ENCODE results near the gene UGCG.
"Not testable (repeated sequence)": the region's sequence is repeated elsewhere in the genome, so short reads cannot be mapped to it uniquely, and the experiment has no call there.

DNA sequence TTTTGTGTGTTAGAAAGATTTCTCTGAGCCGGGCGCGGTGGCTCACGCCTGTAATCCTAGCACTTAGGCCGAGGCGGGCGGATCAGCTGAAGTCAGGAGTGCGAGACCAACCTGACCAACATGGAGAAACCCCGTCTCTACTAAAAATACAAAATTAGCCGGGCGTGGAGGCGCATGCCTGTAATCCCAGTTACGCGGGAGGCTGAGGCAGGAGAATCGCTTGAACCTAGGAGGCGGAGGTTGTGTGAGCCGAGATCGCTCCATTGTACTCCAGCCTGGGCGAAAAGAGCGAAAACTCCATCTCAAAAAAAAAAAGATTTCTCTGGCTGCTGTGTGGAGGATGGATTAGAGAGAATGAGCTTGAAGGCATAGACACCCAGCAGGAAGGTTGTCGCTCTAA, 51.5 kb downstream of the UGCG start:
- TF ChIP-seq CTCF (IDR thresholded peaks at IDR 0.05 in 2 of 3, conservative IDR thresholded peaks at IDR 0.05 in 1 of 3; ENCODE audit: borderline replicate concordance in 1 of 3, insufficient read depth in 1 of 3, low read depth in 2 of 3, low read length in 2 of 3); POLR2A (IDR thresholded peaks at IDR 0.05; ENCODE audit: borderline replicate concordance, extremely low read depth, insufficient read depth, insufficient read length); MAX (IDR thresholded peaks at IDR 0.05); SP1 (IDR thresholded peaks at IDR 0.05; ENCODE audit: low read depth); RAD21 (IDR thresholded peaks at IDR 0.05; ENCODE audit: low read depth); ZFX (IDR thresholded peaks at IDR 0.05); SIN3A (IDR thresholded peaks at IDR 0.05; ENCODE audit: low read depth); EZH2phosphoT487 (IDR thresholded peaks at IDR 0.05; ENCODE audit: borderline replicate concordance): not testable (repeated sequence)
- TF ChIP-seq, protein P1, sequence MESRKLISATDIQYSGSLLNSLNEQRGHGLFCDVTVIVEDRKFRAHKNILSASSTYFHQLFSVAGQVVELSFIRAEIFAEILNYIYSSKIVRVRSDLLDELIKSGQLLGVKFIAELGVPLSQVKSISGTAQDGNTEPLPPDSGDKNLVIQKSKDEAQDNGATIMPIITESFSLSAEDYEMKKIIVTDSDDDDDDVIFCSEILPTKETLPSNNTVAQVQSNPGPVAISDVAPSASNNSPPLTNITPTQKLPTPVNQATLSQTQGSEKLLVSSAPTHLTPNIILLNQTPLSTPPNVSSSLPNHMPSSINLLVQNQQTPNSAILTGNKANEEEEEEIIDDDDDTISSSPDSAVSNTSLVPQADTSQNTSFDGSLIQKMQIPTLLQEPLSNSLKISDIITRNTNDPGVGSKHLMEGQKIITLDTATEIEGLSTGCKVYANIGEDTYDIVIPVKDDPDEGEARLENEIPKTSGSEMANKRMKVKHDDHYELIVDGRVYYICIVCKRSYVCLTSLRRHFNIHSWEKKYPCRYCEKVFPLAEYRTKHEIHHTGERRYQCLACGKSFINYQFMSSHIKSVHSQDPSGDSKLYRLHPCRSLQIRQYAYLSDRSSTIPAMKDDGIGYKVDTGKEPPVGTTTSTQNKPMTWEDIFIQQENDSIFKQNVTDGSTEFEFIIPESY (IDR thresholded peaks at IDR 0.05; ENCODE audit: extremely low read depth, insufficient replicate concordance, low read length): not testable (repeated sequence)
- TF ChIP-seq, protein P2, sequence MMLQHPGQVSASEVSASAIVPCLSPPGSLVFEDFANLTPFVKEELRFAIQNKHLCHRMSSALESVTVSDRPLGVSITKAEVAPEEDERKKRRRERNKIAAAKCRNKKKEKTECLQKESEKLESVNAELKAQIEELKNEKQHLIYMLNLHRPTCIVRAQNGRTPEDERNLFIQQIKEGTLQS (IDR thresholded peaks at IDR 0.05): not testable (repeated sequence)
